ENCODE data around the gene ZNF429.

DNA sequence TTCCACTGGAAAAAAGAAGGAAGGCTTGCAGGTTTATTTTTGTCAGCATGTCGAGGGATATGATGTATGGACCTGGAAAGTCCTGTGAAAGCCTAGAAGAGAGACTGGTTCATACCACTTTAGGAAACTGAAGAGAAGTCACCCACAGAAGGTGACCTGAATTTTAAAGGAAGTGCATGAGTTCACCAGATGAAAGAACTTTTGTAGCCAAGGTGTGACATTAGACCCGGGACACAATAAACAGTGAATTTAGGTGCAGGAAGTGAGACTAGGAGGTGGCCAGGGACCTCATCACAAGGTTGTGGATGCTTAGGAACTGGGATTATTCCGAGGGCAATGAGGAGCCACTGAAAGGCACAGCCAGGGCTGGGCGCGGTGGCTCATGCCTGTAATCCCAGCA lies 79.1 kb downstream of the ZNF429 start:
- no peak for TF ChIP-seq CTCF (IDR thresholded peaks at IDR 0.05; ENCODE audit: insufficient read depth, low read length)
- TF ChIP-seq POLR2AphosphoS5 (IDR thresholded peaks at IDR 0.05; ENCODE audit: low read depth): no peak
- TF ChIP-seq SPI1 (IDR thresholded peaks at IDR 0.05; ENCODE audit: borderline replicate concordance, low read depth): no peak
- TF ChIP-seq, protein P1, sequence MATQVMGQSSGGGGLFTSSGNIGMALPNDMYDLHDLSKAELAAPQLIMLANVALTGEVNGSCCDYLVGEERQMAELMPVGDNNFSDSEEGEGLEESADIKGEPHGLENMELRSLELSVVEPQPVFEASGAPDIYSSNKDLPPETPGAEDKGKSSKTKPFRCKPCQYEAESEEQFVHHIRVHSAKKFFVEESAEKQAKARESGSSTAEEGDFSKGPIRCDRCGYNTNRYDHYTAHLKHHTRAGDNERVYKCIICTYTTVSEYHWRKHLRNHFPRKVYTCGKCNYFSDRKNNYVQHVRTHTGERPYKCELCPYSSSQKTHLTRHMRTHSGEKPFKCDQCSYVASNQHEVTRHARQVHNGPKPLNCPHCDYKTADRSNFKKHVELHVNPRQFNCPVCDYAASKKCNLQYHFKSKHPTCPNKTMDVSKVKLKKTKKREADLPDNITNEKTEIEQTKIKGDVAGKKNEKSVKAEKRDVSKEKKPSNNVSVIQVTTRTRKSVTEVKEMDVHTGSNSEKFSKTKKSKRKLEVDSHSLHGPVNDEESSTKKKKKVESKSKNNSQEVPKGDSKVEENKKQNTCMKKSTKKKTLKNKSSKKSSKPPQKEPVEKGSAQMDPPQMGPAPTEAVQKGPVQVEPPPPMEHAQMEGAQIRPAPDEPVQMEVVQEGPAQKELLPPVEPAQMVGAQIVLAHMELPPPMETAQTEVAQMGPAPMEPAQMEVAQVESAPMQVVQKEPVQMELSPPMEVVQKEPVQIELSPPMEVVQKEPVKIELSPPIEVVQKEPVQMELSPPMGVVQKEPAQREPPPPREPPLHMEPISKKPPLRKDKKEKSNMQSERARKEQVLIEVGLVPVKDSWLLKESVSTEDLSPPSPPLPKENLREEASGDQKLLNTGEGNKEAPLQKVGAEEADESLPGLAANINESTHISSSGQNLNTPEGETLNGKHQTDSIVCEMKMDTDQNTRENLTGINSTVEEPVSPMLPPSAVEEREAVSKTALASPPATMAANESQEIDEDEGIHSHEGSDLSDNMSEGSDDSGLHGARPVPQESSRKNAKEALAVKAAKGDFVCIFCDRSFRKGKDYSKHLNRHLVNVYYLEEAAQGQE (IDR thresholded peaks at IDR 0.05; ENCODE audit: insufficient replicate concordance, low read depth): no peak
